ENCODE measurements around the gene KIRREL3. TPM values are rescaled to one million over a fixed set of nuclear protein-coding genes. Genes with fewer than 3 reads are reported as not detected.

Gene KIRREL3
- total and polyA plus RNA-seq, 2 of the 8 experiments (the other 6 are each of a cell fraction or from before 2014, with no cell fraction given): 0.29 to 0.32 TPM

- no peak for TF ChIP-seq TAF7 (optimal IDR thresholded peaks at IDR 0.05; ENCODE audit: borderline replicate concordance, low read depth, low read length)
- no peak for TF ChIP-seq SP2 (IDR thresholded peaks at IDR 0.05; ENCODE audit: low read length)
- TF ChIP-seq BRCA1 (IDR thresholded peaks at IDR 0.05; ENCODE audit: low read depth, low read length): no peak
- TF ChIP-seq RXRA (IDR thresholded peaks at IDR 0.05; ENCODE audit: insufficient read depth, low read depth, low read length): no peak
- TF ChIP-seq ATF2 (IDR thresholded peaks at IDR 0.05; ENCODE audit: low read length): no peak
These were observed 302.0 kb downstream of the KIRREL3 start (continued) for GRCh38 chr11:126698576-126698975.

Measured in H1 (cell line).